ENCODE measurements around the gene ZNF511. TPM values are rescaled to one million over a fixed set of nuclear protein-coding genes. Genes with fewer than 3 reads are reported as not detected.

Gene ZNF511
- polyA plus RNA-seq, 1 donor from 2014 or later: 17.6 TPM

- Histone ChIP-seq H3F3A (ENCODE audit: insufficient read depth, low read length, poor library complexity, severe bottlenecking) (no peaks in the 10 kb centered on the region), H3K4me2 (ENCODE audit: low read length) (no peak overlapping the region), H4K20me1 (ENCODE audit: insufficient read depth) (no peaks in the 10 kb centered on the region), H3K9ac (ENCODE audit: low read length) (no peak overlapping the region), H3K4me3 (ENCODE audit: low read length) (no peak overlapping the region), H3K9me3 (ENCODE audit: low read length) (no peaks in the 10 kb centered on the region), H3K27me3 (ENCODE audit: insufficient read depth, low read depth, low read length) (peaks cover 7% of the 10 kb centered on the region), H2AFZ (ENCODE audit: low read depth, low read length) (no peak overlapping the region), H3K9me2 (ENCODE audit: insufficient read depth, low read length) (no peaks in the 10 kb centered on the region), H3K27ac (ENCODE audit: low read length) (no peak overlapping the region), H3K79me2 (replicated peaks; ENCODE audit: insufficient read depth, low read length) (no peaks in the 10 kb centered on the region), H3K36me3 (ENCODE audit: insufficient read depth, low read length) (no peaks in the 10 kb centered on the region)
- no peak for TF ChIP-seq RAD21 (conservative IDR thresholded peaks at IDR 0.05)
- no peak for TF ChIP-seq SMC3 (conservative IDR thresholded peaks at IDR 0.05; ENCODE audit: poor library complexity)
- TF ChIP-seq REST (IDR thresholded peaks at IDR 0.05; ENCODE audit: borderline replicate concordance): no peak
- TF ChIP-seq EP300 (conservative IDR thresholded peaks at IDR 0.05; ENCODE audit: poor library complexity, severe bottlenecking): no peak
- TF ChIP-seq CTCF (IDR thresholded peaks at IDR 0.05; ENCODE audit: poor library complexity, severe bottlenecking): no peak
- no peak for TF ChIP-seq MXI1 (conservative IDR thresholded peaks at IDR 0.05; ENCODE audit: poor library complexity, severe bottlenecking)
- no peak for TF ChIP-seq TAF1 (IDR thresholded peaks at IDR 0.05; ENCODE audit: low read depth)
- TF ChIP-seq POLR2AphosphoS5 (IDR thresholded peaks at IDR 0.05): no peak
- no peak for TF ChIP-seq EZH2 (IDR thresholded peaks at IDR 0.05; ENCODE audit: borderline replicate concordance, insufficient read depth, low read length, poor library complexity, severe bottlenecking)
These were observed 37.0 kb upstream of the ZNF511 start for GRCh38 chr10:133271521-133272300.

GRCh38 chr10:133272301-133272963 is 36.3 kb upstream of the ZNF511 start:
- Histone ChIP-seq H3K27ac (ENCODE audit: low read length) (no peak overlapping the region), H3K79me2 (replicated peaks; ENCODE audit: insufficient read depth, low read length) (no peaks in the 10 kb centered on the region), H4K20me1 (ENCODE audit: insufficient read depth) (no peaks in the 10 kb centered on the region), H3K9me3 (ENCODE audit: low read length) (no peaks in the 10 kb centered on the region), H3K36me3 (ENCODE audit: insufficient read depth, low read length) (no peaks in the 10 kb centered on the region), H3K4me3 (ENCODE audit: low read length) (no peak overlapping the region), H3K27me3 (ENCODE audit: insufficient read depth, low read depth, low read length) (peaks cover 10% of the 10 kb centered on the region), H3K9me2 (ENCODE audit: insufficient read depth, low read length) (no peaks in the 10 kb centered on the region), H3F3A (ENCODE audit: insufficient read depth, low read length, poor library complexity, severe bottlenecking) (no peaks in the 10 kb centered on the region), H3K4me2 (ENCODE audit: low read length) (no peak overlapping the region), H3K9ac (ENCODE audit: low read length) (no peak overlapping the region), H2AFZ (ENCODE audit: low read depth, low read length) (no peak overlapping the region)
- TF ChIP-seq CTCF (IDR thresholded peaks at IDR 0.05; ENCODE audit: poor library complexity, severe bottlenecking): no peak

Data from neural cell (in vitro differentiated cells).